GDM1 (cell line): ENCODE data around the gene HACD4.

Experiments
- DNase-seq: peaks from one replicate; lab custom pipeline; 2025; lab: John Stamatoyannopoulos, UW

HACD4 gene

GRCh38 chr9:21031091-21031807 lies at the start of gene HACD4:
Gene HACD4 (minus strand): TSS chr9:21031640. CDS start chr9:21031590, 50 bp downstream.
- DNase-seq, result peak; percentile 69

DNA sequence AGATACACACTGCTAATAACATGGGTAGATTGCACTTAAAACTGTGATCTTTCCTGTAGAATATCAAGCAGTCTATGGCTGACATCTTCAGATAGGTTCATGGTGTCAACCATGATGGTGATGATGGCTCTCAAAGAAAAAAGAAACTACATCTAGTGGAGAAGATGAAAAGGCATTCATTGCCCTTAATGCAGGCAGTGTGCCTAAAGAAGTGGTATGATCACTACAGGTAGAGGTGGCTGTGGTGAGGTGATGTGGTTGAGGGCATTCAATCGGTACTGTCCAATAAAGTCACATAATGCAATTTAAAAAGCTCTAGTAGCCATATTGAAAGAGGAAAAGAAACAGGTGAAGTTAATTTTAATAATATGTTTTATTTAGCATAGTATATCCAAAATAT lies 49.4 kb upstream of the HACD4 start:
- DNase-seq, result no peak

DNA sequence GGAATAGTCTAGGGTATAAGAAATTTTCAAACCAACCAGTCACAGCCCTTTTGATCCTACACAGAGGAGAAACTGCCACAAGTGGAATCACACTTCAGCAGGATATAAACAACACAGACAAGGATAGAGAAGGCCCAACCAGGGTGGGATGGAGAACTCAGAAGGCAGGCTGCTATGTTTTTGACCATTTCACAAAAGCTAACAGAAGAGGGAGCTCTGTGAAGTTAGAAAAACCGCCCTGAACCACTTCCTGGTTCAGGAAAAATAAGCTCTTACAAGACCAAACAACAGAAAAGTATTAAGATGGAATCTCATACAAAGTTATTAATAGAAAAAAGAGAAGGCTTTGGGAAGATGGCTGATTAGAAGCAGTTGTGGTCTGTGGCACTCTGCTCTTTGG lies 47.3 kb upstream of the HACD4 start:
- peak; percentile 14 for DNase-seq

DNA sequence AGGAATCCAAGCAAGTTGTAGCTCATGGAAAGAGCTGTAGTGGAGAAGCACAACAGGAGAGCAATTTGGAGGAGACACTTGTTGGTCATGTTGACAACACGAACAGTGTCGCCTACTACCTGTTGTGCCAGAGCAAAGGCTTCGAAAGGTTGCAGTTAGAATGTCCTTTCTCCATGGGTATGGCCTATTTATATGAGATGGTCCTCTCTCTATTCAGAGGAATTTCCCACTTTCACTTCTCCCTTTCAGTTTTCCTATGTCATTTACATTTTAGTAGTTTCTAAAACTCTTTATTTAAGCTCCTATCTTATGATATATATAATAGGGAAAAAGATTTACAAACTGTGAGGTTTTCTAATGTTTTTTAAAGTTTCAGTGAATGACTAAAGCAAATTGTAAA lies 46.3 kb upstream of the HACD4 start, which contains the start of gene IFNB1:
Gene IFNB1 (minus strand): TSS at position 162 of the 400 bp plus-strand sequence. CDS start 73 bp downstream, at position 89.
- DNase-seq, result no peak

DNA sequence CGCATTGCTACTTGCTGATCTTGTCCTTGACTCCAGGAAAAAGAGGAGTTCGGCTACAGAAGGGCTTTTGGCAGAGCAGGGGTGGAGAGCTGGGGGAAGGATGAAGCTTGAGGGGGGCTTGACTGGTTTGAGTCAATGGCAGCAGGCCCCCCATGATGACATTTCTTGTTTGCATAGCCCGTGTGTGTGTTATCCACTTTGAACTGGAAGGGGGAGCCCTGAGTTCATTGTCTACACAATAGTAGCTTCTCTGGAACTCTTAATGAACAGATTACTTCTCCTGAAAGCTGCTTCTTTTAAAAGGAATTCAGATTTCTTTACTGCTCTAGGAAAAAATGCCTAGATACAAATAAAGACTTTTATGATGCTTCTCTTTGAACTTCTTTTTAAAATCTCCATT lies 44.0 kb upstream of the HACD4 start:
- no peak for DNase-seq

- no peak for DNase-seq
These were observed 39.5 kb upstream of the HACD4 start for GRCh38 chr9:21070906-21071305.

DNA sequence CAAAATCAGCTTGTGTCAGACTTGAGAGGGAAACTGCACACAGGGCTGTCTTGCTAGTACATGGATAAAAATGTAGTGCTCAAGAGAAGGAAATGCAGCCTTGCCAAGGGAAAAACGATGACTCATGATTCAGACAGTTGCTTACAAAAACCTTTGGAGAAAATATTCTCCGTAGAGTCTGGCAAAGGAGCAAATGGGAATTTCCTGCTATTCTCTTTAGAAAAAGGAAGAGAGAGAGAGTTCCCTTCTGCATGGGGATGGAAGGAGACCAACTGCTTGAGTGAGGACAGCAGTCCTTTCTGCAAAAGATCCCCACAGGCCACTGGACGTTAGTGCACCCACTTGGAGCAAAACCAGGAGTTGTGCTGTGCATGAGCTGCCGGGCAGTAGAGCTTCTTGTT lies 38.7 kb upstream of the HACD4 start:
- DNase-seq, result peak; percentile 58

DNA sequence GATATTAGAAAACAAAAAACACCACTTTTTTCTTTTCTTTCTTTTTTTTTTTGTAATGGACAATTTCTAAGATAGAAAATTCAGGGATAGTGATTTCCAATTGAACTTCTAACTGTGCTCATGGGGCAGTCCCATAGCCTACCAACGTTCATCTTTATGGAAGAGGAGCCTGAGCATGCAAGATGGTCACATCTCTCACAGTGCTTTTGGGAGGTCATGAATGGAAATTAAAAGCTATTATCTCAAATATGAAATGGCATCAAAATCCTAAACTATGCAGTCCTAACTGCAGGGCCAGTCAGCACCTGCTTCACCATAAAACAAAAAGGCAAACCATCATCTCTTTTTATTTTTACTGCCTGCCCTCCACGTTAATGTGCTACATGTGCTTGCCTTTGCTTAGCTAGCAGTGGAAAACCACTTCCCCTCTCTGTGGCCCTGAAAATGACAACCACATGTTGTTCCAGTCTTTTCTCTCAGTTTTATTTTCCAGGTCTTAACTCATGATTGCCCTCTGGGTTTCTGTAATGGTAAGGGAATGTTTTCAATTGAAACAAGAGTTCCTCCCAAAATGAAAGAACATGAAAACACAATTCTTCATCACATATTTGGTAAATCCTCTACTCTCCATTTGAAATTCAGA lies 29.6 kb upstream of the HACD4 start:
- DNase-seq, result peak; percentile 52

DNA sequence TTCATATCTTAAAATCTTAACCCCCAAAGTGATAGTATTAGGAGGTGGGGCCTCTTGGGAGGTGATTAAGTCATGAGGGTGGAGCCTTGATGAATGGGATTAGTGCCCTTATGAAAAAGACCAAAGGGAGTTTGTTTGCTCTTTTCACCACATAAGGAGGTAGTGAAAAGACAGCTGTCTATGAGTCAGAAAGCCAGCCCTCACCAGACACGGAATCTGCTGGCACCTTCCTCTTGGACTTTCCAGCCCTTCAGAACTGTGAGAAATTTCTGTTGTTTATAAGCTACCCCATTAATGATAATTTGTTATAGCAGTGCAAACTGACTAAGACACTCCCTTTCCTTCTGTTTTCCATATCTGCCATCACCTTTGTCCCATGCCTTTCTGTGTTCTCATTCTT lies 25.5 kb upstream of the HACD4 start:
- DNase-seq, result no peak

DNA sequence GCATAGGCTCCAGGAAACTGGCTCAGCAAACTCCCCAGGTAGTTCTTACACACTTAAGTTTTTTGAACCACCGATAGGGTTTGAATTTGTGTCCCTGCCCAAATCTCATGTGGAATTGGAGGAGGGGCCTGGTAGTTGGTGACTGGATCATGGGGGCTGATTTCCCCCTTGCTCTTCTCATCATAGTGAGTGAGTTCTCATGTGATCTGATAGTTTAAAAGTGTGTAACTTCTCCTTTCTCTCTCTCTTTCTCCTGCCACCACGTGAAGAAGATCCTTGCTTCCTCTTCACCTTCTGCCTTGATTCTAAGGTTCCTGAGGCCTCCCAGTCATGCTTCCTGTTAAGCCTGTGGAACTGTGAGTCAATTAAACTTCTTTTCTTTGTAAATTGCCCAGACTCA lies 22.4 kb upstream of the HACD4 start:
- DNase-seq, result no peak

DNA sequence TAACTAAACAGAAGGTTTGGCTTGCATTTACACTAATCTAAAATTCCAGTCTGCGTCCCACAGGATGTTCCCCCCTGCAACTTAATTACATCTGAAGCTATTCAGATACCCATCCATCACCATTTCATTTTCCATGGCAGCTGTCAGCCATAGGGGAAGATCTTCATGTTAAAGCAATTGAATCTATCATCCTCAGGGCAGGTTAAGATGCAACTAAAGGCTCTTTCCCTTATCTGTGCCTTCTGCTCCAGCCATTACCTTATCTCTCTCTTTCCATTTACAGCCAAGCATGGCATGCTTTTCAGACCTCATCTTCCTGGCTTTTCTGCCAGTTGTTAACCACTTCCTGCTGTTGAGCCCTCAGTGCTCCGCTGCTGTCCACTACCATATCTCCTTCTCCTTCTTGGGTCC lies 15.8 kb upstream of the HACD4 start:
- DNase-seq, result peak; percentile 82

- DNase-seq, result no peak
These were observed 12.4 kb upstream of the HACD4 start for GRCh38 chr9:21043841-21044240.

DNA sequence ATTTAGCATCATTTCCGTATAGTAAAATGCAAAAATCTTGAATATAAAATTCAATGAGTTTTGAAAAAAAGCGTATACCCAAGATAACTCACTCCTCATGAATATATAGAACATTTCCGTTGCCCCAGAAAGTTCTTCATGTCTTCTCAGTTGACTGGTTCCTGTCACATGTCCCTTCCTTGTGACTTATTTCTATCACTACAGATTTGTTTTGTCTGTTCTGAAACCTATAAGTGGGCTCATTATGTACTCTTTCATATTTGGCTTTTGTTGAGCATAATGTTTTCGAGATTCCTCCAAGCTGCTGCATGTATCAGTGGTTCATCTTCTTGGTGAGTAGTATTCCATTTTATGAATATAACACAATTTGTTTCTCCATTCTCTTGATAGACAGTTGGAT lies 11.0 kb upstream of the HACD4 start:
- no peak for DNase-seq

DNA sequence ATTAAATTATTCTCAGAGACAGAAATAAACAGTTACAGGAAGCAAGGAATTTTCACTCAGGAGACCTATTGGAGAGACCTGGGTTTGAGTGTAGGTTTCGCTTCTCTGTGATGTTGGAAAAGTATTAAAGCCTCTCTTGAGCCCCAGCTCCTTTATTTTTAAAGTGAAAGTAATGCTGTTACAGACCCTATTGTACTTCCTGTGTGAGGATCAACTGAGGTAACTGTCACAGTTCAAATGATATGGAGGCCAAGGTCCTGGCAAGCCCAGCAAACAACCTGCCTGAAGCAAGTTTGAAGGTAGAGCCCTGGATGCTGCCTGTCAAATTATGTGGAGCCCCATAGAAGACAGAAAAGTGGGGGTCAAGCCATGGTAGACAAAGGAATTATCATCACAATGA lies 7.9 kb upstream of the HACD4 start:
- DNase-seq, result no peak

GRCh38 chr9:21037278-21037677 lies 5.8 kb upstream of the HACD4 start:
- no peak for DNase-seq

DNA sequence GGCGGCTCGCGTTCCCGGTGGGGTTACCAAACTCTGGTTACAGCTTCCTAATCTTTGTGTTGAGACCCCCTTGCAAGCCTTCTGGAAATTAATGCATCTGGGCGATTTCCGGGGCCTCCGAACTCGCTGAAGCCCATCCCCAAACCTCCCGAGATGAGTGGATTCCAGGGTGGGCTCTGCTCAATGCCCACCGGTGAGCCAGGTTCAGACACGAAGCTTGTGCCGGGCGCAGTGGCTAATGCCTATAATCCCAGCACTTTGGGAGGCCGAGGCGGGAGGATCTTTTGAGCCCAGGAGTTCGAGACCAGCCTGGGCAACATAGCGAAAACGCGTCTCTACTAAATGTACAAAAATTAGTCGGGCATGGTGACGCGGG lies 356 bp upstream of the HACD4 start:
- no peak for DNase-seq

DNA sequence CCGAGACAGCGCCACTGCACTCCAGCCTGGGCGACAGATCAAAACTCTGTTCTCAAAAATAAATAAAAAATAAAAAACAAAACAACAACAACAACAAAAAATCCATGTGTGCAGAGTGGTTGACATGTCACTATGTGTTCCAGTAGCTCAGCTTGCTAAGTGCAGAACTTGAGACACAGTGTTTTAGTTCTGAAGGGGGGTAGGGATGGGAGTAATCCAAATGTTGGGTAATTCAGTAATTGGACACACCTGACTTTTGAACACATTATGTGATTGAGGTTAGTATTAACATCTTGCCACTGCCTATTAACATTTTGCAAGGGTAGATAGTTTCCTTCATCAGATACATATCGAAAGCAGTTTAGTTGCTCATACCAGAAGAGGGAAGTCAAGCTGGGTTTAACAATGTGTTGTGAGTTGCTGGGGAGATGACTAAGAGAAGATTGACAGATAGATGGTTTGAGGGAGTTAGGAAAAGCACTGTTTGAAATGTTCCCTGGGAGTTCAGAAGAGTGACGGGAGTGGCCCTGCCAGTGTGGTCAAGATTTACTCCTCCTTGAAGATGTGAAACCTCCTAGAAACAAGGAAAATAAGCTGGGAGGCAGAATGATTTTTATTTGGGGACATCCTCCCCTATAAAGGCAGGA lies 928 bp downstream of the HACD4 start:
- peak; percentile 35 for DNase-seq

DNA sequence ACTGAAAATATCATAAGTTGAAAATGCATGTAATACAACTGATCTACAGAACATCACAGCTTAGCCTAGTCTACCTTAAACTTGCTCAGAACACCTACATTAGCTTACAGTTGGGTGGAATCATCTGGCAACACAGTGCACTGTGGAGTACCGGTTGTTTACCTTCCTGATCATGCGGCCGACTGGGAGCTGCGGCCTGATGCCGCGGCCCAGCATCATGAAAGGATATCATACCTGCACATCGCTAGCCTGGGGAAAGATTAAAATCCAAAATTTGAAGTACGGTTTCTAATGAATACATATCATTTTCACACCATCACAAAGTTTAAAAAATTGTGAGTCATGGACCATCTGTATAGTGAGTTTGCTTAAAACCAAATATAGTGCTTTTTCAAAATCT lies 1.8 kb downstream of the HACD4 start:
- DNase-seq, result no peak

- DNase-seq, result no peak
These were observed 3.0 kb downstream of the HACD4 start for GRCh38 chr9:21028466-21028865.

- no peak for DNase-seq
These were observed 4.1 kb downstream of the HACD4 start for GRCh38 chr9:21027295-21027694.

GRCh38 chr9:21023861-21024260 lies 7.6 kb downstream of the HACD4 start:
- DNase-seq, result no peak

DNA sequence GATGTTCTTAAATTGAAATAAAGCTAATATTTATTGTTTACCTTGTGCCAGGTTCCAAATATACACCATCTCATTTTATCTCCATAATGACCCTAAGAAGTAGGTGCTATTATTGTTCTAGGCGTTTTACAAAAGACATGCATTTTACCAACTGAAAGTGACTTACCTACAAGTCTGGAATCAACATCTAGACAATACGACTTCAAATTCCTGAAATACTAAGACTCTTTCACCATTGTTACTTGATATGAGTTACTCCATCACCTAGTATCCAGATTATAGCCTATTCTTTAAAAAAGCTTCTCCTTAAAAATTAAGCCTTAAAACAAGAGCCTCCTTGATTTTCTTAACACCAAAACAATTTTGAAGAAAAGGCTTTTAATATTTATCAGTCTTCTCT lies 13.3 kb downstream of the HACD4 start:
- DNase-seq, result no peak
